Stimulated activated CD8-positive, alpha-beta memory T cell treated with anti-CD3 and anti-CD28 coated beads, Interleukin-15, amount 100 ng/mL, for 24 hours (primary cell): Measurements from ENCODE around the gene ITIH3.

ENCODE experiments used
- DNase-seq: peaks from one replicate; pipeline ENCODE4 v3.0.0-alpha.2; 2020; ENCODE audit warnings: low read depth

Gene ITIH3

GRCh38 chr3:52845691-52846431, 51.3 kb downstream of the ITIH3 start:
- DNase-seq = no peak

DNA sequence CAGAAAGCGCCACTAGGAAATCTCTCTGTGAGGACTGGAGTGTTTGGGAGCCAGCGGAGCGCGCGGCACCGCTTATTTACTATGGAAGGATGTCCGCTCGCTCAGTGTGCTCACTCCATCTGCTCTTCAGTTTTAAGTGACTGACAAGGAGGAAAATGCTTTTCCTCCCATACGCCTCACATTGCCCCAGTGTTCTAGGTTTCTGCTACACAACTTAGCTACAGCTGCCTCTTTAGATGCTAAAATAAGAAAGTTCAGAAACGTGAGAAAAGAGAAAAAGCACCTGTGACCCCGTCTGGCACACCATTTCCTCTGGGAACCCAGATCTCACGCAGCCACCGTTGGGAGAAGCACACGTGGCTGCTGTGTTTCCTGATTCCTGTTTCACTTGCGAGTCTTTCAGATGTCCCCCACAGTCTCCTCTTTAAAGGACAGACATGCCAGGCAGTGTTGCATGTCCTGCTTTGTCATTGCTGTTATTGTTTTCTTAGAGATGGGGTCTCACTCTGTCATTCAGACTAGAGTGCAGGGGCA, 51.9 kb downstream of the ITIH3 start:
- DNase-seq = no peak

DNA sequence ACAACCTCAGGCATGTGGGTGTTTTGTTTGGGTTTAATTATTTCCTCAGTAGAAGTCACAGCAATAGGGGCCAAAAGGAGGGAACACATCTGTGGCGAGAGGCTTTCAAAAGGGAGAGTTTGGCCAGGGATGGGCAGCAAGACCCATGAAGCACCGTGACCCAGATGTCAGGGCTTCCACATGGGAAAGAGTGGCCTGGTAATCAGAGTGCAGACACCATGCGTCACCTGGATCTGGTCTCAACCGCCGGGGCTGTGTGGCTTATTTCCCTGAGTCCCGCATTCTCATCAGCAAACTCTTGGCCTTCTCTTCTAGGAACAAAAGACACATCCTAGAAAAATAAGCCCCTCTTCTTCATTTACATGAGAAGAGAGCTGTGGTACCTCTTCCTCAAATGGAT, 52.6 kb downstream of the ITIH3 start:
- DNase-seq = no peak

- DNase-seq = no peak
Measured at GRCh38 chr3:52847726-52848125, 53.1 kb downstream of the ITIH3 start.

DNA sequence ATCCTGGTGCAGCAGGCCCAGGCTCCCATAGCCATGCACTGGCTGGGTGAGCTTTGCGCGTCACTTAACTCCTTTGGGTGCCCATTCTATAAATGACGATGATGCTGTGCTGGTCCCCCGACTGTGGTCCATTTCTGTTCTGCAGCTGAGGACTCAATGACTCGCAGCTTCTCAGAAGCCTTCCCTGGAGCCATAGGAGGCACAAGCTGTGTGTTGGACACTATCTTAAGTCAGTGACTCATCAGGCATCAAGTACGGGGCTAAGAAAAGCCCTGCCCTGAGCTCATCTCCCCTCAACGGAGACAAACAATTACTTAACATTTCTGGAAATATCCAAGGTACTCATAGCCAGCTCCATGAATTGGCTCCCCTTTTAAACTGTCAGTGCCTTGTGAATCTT, 54.0 kb downstream of the ITIH3 start:
- DNase-seq = no peak

DNA sequence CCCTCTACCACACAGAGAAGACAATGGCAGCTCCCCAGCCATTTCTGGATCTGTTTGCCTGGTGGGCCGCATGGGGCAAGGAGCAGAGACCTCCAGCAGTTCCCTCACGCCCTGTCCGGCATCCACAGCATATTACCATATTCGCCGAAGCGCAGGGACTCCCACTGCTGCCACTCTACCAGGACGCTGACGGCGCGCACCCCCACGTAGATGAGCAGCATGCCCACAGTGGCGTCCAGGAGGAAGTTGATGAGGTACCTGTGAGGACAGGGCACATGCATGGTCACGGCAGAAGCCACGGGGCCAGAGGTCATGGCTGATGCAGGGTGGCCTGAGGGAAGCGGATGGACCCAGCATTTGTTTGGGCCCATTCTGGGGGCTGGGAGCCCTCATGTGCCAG, 55.1 kb downstream of the ITIH3 start:
- no peak for DNase-seq

GRCh38 chr3:52851348-52851747, 56.8 kb downstream of the ITIH3 start:
- no peak for DNase-seq

GRCh38 chr3:52852419-52852818, 57.8 kb downstream of the ITIH3 start:
- no peak for DNase-seq

- no peak for DNase-seq
Measured at GRCh38 chr3:52854013-52854412, 59.4 kb downstream of the ITIH3 start.

DNA sequence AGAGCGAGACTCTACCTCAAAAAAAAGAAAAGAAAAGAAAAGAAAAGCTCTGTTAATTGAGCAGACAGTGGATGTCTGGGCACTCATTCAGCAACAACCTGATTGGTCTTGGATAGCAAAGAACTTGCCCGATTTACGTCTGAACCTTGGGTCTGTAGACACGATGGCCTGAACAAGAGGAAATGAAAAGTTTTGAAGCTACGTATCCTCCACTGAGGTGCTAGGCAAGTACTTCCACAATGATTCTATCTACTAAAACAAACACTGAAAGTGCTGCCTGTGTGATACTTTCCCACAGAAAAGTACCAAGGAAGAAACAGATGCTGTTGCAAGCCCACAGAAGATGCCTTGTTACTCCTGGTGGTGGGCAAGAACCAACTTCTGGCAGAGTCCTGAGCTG, 62.1 kb downstream of the ITIH3 start:
- no peak for DNase-seq

- no peak for DNase-seq
Measured at GRCh38 chr3:52857133-52857532, 62.5 kb downstream of the ITIH3 start.

- DNase-seq = no peak
Measured at GRCh38 chr3:52857864-52858263, 63.3 kb downstream of the ITIH3 start.
